Measurements from ENCODE around the gene LYRM4.

GRCh38 chr6:5156627-5157026 lies 104.1 kb downstream of the LYRM4 start:
- TF ChIP-seq POLR2A (IDR thresholded peaks at IDR 0.05; ENCODE audit: low read length) (no peak), GATA1 (IDR thresholded peaks at IDR 0.05; ENCODE audit: low read depth, low read length) (no peak)

Data from erythroblast (primary cell).